Testis (tissue), 2 donors: ENCODE results near the gene MDGA2.
A peak's percentile ranks its signal among the peaks of the same experiment; 100 is the strongest.

Experiments used
- CTCF ChIP-seq, 3 experiments: fragments of 450-650 bp in 2 of 3; fragments of 200-600 bp in 1 of 3; sonication (generic) in 1 of 3; IDR thresholded peaks; one replicate each; pipeline ENCODE4 v1.5.1; 2016 to 2019; ENCODE audit warnings: antibody characterized with exemption in 3 of 3, mild to moderate bottlenecking in 2 of 3, moderate library complexity in 1 of 3
- POLR2A ChIP-seq: fragments of 450-650 bp; IDR thresholded peaks from one replicate; pipeline ENCODE4 v1.6.1; 2017; ENCODE audit warnings: antibody characterized with exemption, mild to moderate bottlenecking, moderate library complexity

GRCh38 chr14:47539031-47539461 is 136.4 kb downstream of the MDGA2 start:
- TF ChIP-seq CTCF (IDR thresholded peaks at IDR 0.05) (peak in 2 of 3 experiments; percentile 7 to 39), POLR2A (no peak)
